Esophagus muscularis mucosa (tissue), 4 donors: ENCODE results near the gene MAPK14. TPM values are rescaled to one million over a fixed set of nuclear protein-coding genes. Genes with fewer than 3 reads are reported as not detected.
A peak's percentile ranks its signal among the peaks of the same experiment; 100 is the strongest.

Experiments
- DNase-seq: peaks from one replicate; pipeline ENCODE4 v3.0.0-alpha.2; 2017; ENCODE audit errors: extremely low spot score
- H3K27ac ChIP-seq, 4 donors: fragments of 200-600 bp; sonication (generic); replicated peaks in 1 of 4; 1 replicate in 3 of 4; 2 replicates in 1 of 4; pipeline ENCODE4 v1.5.1; 2016 to 2019; ENCODE audit warnings: mild to moderate bottlenecking in 1 of 4
- H3K27me3 ChIP-seq, 4 donors: fragments of 200-600 bp; sonication (generic); one replicate each; pipeline versions ENCODE4 v1.5.1 to v1.6.0; 2016 to 2019
- H3K36me3 ChIP-seq, 4 donors: fragments of 200-600 bp; sonication (generic); one replicate each; pipeline ENCODE4 v1.5.1; 2016 to 2019
- H3K4me1 ChIP-seq, 4 donors: fragments of 200-600 bp; sonication (generic); one replicate each; pipeline ENCODE4 v1.5.1; 2016 to 2019
- H3K4me3 ChIP-seq, 4 donors: fragments of 200-600 bp; sonication (generic); 1 replicate in 2 of 4; 2 replicates in 2 of 4; pipeline ENCODE4 v1.5.1; 2016 to 2019; ENCODE audit warnings: mild to moderate bottlenecking in 4 of 4, moderate library complexity in 1 of 4
- H3K9me3 ChIP-seq, 4 donors: fragments of 200-600 bp; sonication (generic); 1 replicate in 3 of 4; 2 replicates in 1 of 4; pipeline ENCODE4 v1.5.1; 2016 to 2019
- CTCF ChIP-seq, 3 experiments: fragments of 200-600 bp in 2 of 3; fragments of 450-650 bp in 1 of 3; sonication (generic) in 2 of 3; IDR thresholded peaks; one replicate each; pipeline ENCODE4 v1.5.1; 2017 to 2019; ENCODE audit warnings: antibody characterized with exemption in 3 of 3, mild to moderate bottlenecking in 2 of 3, moderate library complexity in 1 of 3
- EP300 ChIP-seq: sonication (generic); formaldehyde crosslinking; IDR thresholded peaks from one replicate; pipeline ENCODE4 v1.6.1; 2017; ENCODE audit warnings: antibody characterized with exemption
- POLR2A ChIP-seq: fragments of 450-650 bp; IDR thresholded peaks from one replicate; pipeline ENCODE4 v1.6.1; 2017; ENCODE audit warnings: antibody characterized with exemption, moderate library complexity, mild to moderate bottlenecking, low read depth
- POLR2AphosphoS5 ChIP-seq, 2 donors: sonication (generic); formaldehyde crosslinking; IDR thresholded peaks; one replicate each; pipeline ENCODE4 v1.6.1; 2017; ENCODE audit warnings: antibody characterized with exemption in 2 of 2
- WGBS: methylation state at CpG from one replicate; pipeline ENCODE4 v1.1.5; 2018; 5-methylcytosine and 5-hydroxymethylcytosine counted together
- intact Hi-C: fragments of 100-400 bp; cut with DNase I; formaldehyde crosslinking; loops from one replicate; pipeline ENCODE4 v1.15.1; 2023
- total RNA-seq, 4 donors: library from RNA; depleted of rRNA; stranded (reverse); fragments of >200 nt; gene quantifications; one replicate each; pipeline versions ENCODE4 v1.1.0 to v1.2.1, GENCODE V29; 2016

MAPK14 gene
- total RNA-seq, 4 donors from 2014 or later = 53.2 to 70.7 (median 66.9) TPM

GRCh38 chr6:36098920-36099647 lies 71.5 kb downstream of the MAPK14 start:
- no peak for DNase-seq
- intact Hi-C loops = loop anchor here (10.0 kb wide), 1 partner anchor 96 kb away; the partner anchor contains the start of gene BRPF3
- 50% methylated on average over 5 of the region's 5 CpGs for WGBS
- Histone ChIP-seq H3K9me3 (no peaks in the 10 kb centered on the region), H3K27me3 (no peaks in the 10 kb centered on the region), H3K27ac (peak overlapping the region in 3 of 4 donors; percentile 6 to 41 (median 11)), H3K4me1 (peaks cover 21 to 37% (median 34%) of the 10 kb centered on the region in 4 donors), H3K36me3 (peaks cover 13 to 56% (median 42%) of the 10 kb centered on the region in 4 donors), H3K4me3 (no peak overlapping the region)
- no peak for TF ChIP-seq EP300
- peak in 2 of 3 experiments; percentile 12 to 20 for TF ChIP-seq CTCF (IDR thresholded peaks at IDR 0.05)
- peak in 1 of 2 donors; percentile 43 for TF ChIP-seq POLR2AphosphoS5 (IDR thresholded peaks at IDR 0.05)
- no peak for TF ChIP-seq POLR2A

GRCh38 chr6:36099869-36100483 lies 72.4 kb downstream of the MAPK14 start:
- Histone ChIP-seq H3K36me3 (peaks cover 20 to 64% (median 47%) of the 10 kb centered on the region in 4 donors), H3K4me1 (peaks cover 18 to 38% (median 33%) of the 10 kb centered on the region in 4 donors), H3K27ac (peak overlapping the region in 2 of 4 donors; percentile 6 to 41)

GRCh38 chr6:36101691-36102090 lies 74.1 kb downstream of the MAPK14 start:
- Histone ChIP-seq H3K4me1 (peaks cover 14 to 32% (median 30%) of the 10 kb centered on the region in 4 donors), H3K27me3 (no peaks in the 10 kb centered on the region), H3K36me3 (peaks cover 21 to 62% (median 44%) of the 10 kb centered on the region in 4 donors), H3K4me3 (no peak overlapping the region), H3K27ac (no peak overlapping the region), H3K9me3 (no peaks in the 10 kb centered on the region)
- 90% methylated on average over 3 of the region's 3 CpGs for whole genome bisulfite sequencing
- DNase-seq = no peak
- intact Hi-C loops = no loop called here
- TF ChIP-seq POLR2AphosphoS5 (IDR thresholded peaks at IDR 0.05) = no peak
- TF ChIP-seq EP300 = no peak
- no peak for TF ChIP-seq POLR2A
- no peak for TF ChIP-seq CTCF (IDR thresholded peaks at IDR 0.05)

More at GRCh38 chr6:36099869-36100483, 72.4 kb downstream of the MAPK14 start:
- no peak for TF ChIP-seq CTCF (IDR thresholded peaks at IDR 0.05)
- no peak for TF ChIP-seq POLR2AphosphoS5 (IDR thresholded peaks at IDR 0.05)
- no peak for TF ChIP-seq EP300
- no peak for TF ChIP-seq POLR2A
- no peaks in the 10 kb centered on the region for H3K9me3 ChIP-seq
- H3K27me3 ChIP-seq = no peaks in the 10 kb centered on the region
- intact Hi-C loops = loop anchor here (10.0 kb wide), 1 partner anchor 95 kb away; the partner anchor contains the start of gene BRPF3
- no peak for DNase-seq
- 63% methylated on average over 6 of the region's 6 CpGs for WGBS
- no peak overlapping the region for H3K4me3 ChIP-seq

DNA sequence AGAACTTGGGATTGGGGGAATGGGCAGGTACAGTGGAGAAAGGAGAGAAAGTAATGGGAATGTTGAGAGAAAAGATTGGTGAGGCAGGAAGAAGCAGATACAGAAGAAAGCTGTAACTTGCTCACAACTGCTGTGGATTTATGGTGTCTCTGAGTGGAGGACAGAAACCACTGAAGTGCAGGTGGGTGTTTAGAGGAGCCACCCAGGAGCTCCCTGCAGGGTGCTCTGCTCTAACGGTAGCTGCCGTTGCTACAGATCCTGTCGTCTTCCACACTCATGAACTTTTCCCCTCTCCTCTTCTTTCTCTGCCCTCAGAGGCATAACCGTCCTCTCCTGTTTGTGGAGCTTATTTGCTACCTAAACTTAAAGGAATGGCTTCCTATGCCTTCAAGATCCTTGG lies 75.2 kb downstream of the MAPK14 start:
- DNase-seq = no peak
- TF ChIP-seq EP300 = no peak
- no peak for TF ChIP-seq POLR2A
- TF ChIP-seq CTCF (IDR thresholded peaks at IDR 0.05) = no peak
- TF ChIP-seq POLR2AphosphoS5 (IDR thresholded peaks at IDR 0.05) = no peak
- intact Hi-C loops = no loop called here
- H3K9me3 ChIP-seq = no peaks in the 10 kb centered on the region
- H3K4me3 ChIP-seq = no peak overlapping the region
- peaks cover 23 to 65% (median 47%) of the 10 kb centered on the region in 4 donors for H3K36me3 ChIP-seq
- peaks cover 14 to 32% (median 30%) of the 10 kb centered on the region in 4 donors for H3K4me1 ChIP-seq
- 64% methylated on average over 4 of the region's 4 CpGs for WGBS
- no peaks in the 10 kb centered on the region for H3K27me3 ChIP-seq
- no peak overlapping the region for H3K27ac ChIP-seq
